Neuronal stem cell (in vitro differentiated cells): ENCODE data around the gene CCL7.

Experiments used
- DNase-seq: peaks from one replicate; pipeline ENCODE4 v3.0.0-alpha.2; 2013; ENCODE audit warnings: low spot score
- H2AFZ ChIP-seq: one replicate; pipeline ENCODE4 v1.6.1; 2013; ENCODE audit warnings: mild to moderate bottlenecking, low read length, inconsistent platforms
- H2AK5ac ChIP-seq: 2 replicates; pipeline ENCODE4 v1.6.1; 2013; ENCODE audit warnings: low read depth, mild to moderate bottlenecking, inconsistent platforms, low read length, moderate library complexity, mixed read lengths
- H2BK120ac ChIP-seq: 2 replicates; pipeline ENCODE4 v1.6.1; 2013; ENCODE audit warnings: low read depth, mild to moderate bottlenecking, inconsistent platforms, low read length, moderate library complexity, mixed read lengths
- H2BK12ac ChIP-seq: one replicate; pipeline ENCODE4 v1.6.1; 2013; ENCODE audit warnings: low read length, inconsistent platforms
- H2BK15ac ChIP-seq: 2 replicates; pipeline ENCODE4 v1.6.1; 2013; ENCODE audit warnings: mild to moderate bottlenecking, low read length, inconsistent platforms, mixed read lengths
- H2BK5ac ChIP-seq: one replicate; pipeline ENCODE4 v1.6.1; 2013; ENCODE audit warnings: inconsistent platforms, mild to moderate bottlenecking, low read length, moderate library complexity
- H3K14ac ChIP-seq: one replicate; pipeline ENCODE4 v1.6.1; 2013; ENCODE audit warnings: low read length, inconsistent platforms
- H3K18ac ChIP-seq: 2 replicates; pipeline ENCODE4 v1.6.1; 2013; ENCODE audit warnings: low read length, inconsistent platforms
- H3K23ac ChIP-seq: 2 replicates; pipeline ENCODE4 v1.6.1; 2013; ENCODE audit warnings: low read depth, mild to moderate bottlenecking, mixed read lengths, low read length, inconsistent platforms; ENCODE audit not compliant: poor library complexity
- H3K27ac ChIP-seq: replicated peaks from 3 replicates; pipeline ENCODE4 v1.5.1; 2013; ENCODE audit warnings: low read length, inconsistent platforms
- H3K27me3 ChIP-seq, 3 experiments: 2 replicates each; pipeline ENCODE4 v1.6.1; 2013; ENCODE audit warnings: low read length in 3 of 3, mild to moderate bottlenecking in 2 of 3, inconsistent platforms in 1 of 3, low read depth in 1 of 3, mixed read lengths in 1 of 3, moderate library complexity in 1 of 3; ENCODE audit not compliant: control insufficient read depth in 3 of 3, insufficient read depth in 3 of 3
- H3K36me3 ChIP-seq, 2 donors: replicated peaks in 1 of 2; 2 replicates each; pipeline ENCODE4 v1.6.1; 2013; ENCODE audit warnings: low read length in 2 of 2; ENCODE audit not compliant: control insufficient read depth in 2 of 2, insufficient read depth in 2 of 2
- H3K4ac ChIP-seq: 2 replicates; pipeline ENCODE4 v1.6.1; 2013; ENCODE audit warnings: inconsistent platforms, mild to moderate bottlenecking, low read length, moderate library complexity
- H3K4me1 ChIP-seq, 2 donors: 1 replicate in 1 of 2; 2 replicates in 1 of 2; pipeline ENCODE4 v1.6.1; 2013; ENCODE audit warnings: low read length in 2 of 2, low read depth in 1 of 2; ENCODE audit not compliant: control insufficient read depth in 2 of 2, insufficient read depth in 1 of 2
- H3K4me2 ChIP-seq: one replicate; pipeline ENCODE4 v1.6.1; 2013; ENCODE audit warnings: mild to moderate bottlenecking, low read length, inconsistent platforms; ENCODE audit not compliant: insufficient read depth, poor library complexity, severe bottlenecking
- H3K4me3 ChIP-seq, 2 donors: 2 replicates each; pipeline ENCODE4 v1.5.1; 2013; ENCODE audit warnings: low read length in 2 of 2, mild to moderate bottlenecking in 2 of 2, inconsistent platforms in 1 of 2, moderate library complexity in 1 of 2
- H3K79me1 ChIP-seq: one replicate; pipeline ENCODE4 v1.6.1; 2013; ENCODE audit warnings: low read depth, mild to moderate bottlenecking, inconsistent platforms, low read length, moderate library complexity
- H3K9ac ChIP-seq: one replicate; pipeline ENCODE4 v1.6.1; 2013; ENCODE audit warnings: mild to moderate bottlenecking, low read depth, low read length, inconsistent platforms; ENCODE audit not compliant: poor library complexity
- H3K9me3 ChIP-seq, 2 donors: replicated peaks in 1 of 2; 2 replicates each; pipeline versions ENCODE3 to v1.6.1; 2013; ENCODE audit warnings: low read length in 2 of 2, mild to moderate bottlenecking in 2 of 2, inconsistent platforms in 1 of 2, low read depth in 1 of 2, mixed read lengths in 1 of 2, moderate library complexity in 1 of 2; ENCODE audit not compliant: control insufficient read depth in 2 of 2, insufficient read depth in 1 of 2
- H4K8ac ChIP-seq: one replicate; pipeline ENCODE4 v1.6.1; 2013; ENCODE audit warnings: low read depth, mild to moderate bottlenecking, inconsistent platforms, low read length, moderate library complexity
- H4K91ac ChIP-seq: one replicate; pipeline ENCODE4 v1.6.1; 2013; ENCODE audit warnings: low read length, low read depth, mild to moderate bottlenecking, inconsistent platforms; ENCODE audit not compliant: poor library complexity
- WGBS, 2 donors: extraction: QIAGEN DNeasy Blood & Tissue Kit; methylation state at CpG; one replicate each; pipeline ENCODE4 v1.1.7; 2013; ENCODE audit warnings: missing lambda C conversion rate in 2 of 2, mixed read lengths in 1 of 2; ENCODE audit not compliant: insufficient read length in 2 of 2, insufficient replicate concordance in 1 of 2; ENCODE audit errors: extremely low coverage in 2 of 2; 5-methylcytosine and 5-hydroxymethylcytosine counted together

Gene CCL7

GRCh38 chr17:34246881-34247280 is 23.1 kb upstream of the CCL7 start:
- H3K9ac ChIP-seq: no peak overlapping the region
- no peaks in the 10 kb centered on the region for H3K79me1 ChIP-seq
- no peak overlapping the region for H2BK12ac ChIP-seq
- H2BK15ac ChIP-seq: no peak overlapping the region
- no peaks in the 10 kb centered on the region for H3K9me3 ChIP-seq
- H3K27ac ChIP-seq: no peak overlapping the region
- H3K23ac ChIP-seq: no peak overlapping the region
- H3K14ac ChIP-seq: no peak overlapping the region
- peaks cover 0 to 2% of the 10 kb centered on the region in 2 donors for H3K4me1 ChIP-seq
- no peak for DNase-seq
- no peak overlapping the region for H4K91ac ChIP-seq
- no peak overlapping the region for H4K8ac ChIP-seq
- no peak overlapping the region for H3K4me3 ChIP-seq
- H3K27me3 ChIP-seq: no peaks in the 10 kb centered on the region
- H2AFZ ChIP-seq: no peak overlapping the region
- H3K4ac ChIP-seq: no peak overlapping the region
- no peak overlapping the region for H2AK5ac ChIP-seq
- no peak overlapping the region for H3K4me2 ChIP-seq
- H2BK120ac ChIP-seq: no peak overlapping the region
- H3K18ac ChIP-seq: no peak overlapping the region
- H3K36me3 ChIP-seq: no peaks in the 10 kb centered on the region
- WGBS, 2 donors: no CpG with 5 or more reads among the region's 3 CpGs
- H2BK5ac ChIP-seq: no peak overlapping the region

GRCh38 chr17:34248511-34249024 is 21.5 kb upstream of the CCL7 start:
- H3K4me3 ChIP-seq: no peak overlapping the region
- H3K18ac ChIP-seq: no peak overlapping the region
- H3K27me3 ChIP-seq: no peaks in the 10 kb centered on the region
- H3K4ac ChIP-seq: no peak overlapping the region
- H4K91ac ChIP-seq: no peak overlapping the region
- no peak overlapping the region for H3K23ac ChIP-seq
- no peak overlapping the region for H2BK12ac ChIP-seq
- peaks cover 0 to 2% of the 10 kb centered on the region in 2 donors for H3K4me1 ChIP-seq
- no peak overlapping the region for H2AFZ ChIP-seq
- H3K79me1 ChIP-seq: no peaks in the 10 kb centered on the region
- no peak overlapping the region for H3K14ac ChIP-seq
- H2BK5ac ChIP-seq: no peak overlapping the region
- DNase-seq: no peak
- no peak overlapping the region for H2BK15ac ChIP-seq
- H3K9ac ChIP-seq: no peak overlapping the region
- WGBS, 2 donors: no CpG with 5 or more reads among the region's 6 CpGs
- H3K4me2 ChIP-seq: no peak overlapping the region
- H2AK5ac ChIP-seq: no peak overlapping the region
- H3K9me3 ChIP-seq: no peaks in the 10 kb centered on the region
- no peaks in the 10 kb centered on the region for H3K36me3 ChIP-seq
- H2BK120ac ChIP-seq: no peak overlapping the region
- no peak overlapping the region for H3K27ac ChIP-seq
- H4K8ac ChIP-seq: no peak overlapping the region

DNA sequence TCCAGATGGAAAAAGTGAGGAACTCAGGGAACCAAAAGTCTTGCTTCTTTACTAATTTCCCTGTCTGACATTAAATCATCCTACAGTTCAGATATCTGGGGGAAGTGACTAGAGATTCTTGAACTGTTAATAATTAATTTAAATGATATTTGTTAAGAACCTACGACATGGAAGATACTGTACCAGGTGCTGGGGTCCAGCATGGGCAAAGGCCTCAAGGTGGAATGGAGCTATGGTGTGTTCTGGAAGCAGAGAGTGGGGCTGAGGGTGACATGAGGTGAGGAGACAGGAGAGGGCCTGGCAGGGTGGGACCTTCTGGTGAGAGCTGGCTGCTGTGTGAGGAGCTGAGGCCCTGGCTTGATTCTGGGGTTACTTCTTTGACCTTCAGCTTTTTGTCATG is 21.0 kb upstream of the CCL7 start:
- Histone ChIP-seq H3K9ac (no peak overlapping the region), H3K79me1 (no peaks in the 10 kb centered on the region), H3K14ac (no peak overlapping the region), H3K36me3 (no peaks in the 10 kb centered on the region), H3K4ac (no peak overlapping the region), H2BK5ac (no peak overlapping the region), H3K23ac (no peak overlapping the region), H4K8ac (no peak overlapping the region), H3K27me3 (no peaks in the 10 kb centered on the region), H3K18ac (no peak overlapping the region), H2BK120ac (no peak overlapping the region), H3K9me3 (no peaks in the 10 kb centered on the region), H3K4me2 (no peak overlapping the region), H2AK5ac (no peak overlapping the region), H2BK15ac (no peak overlapping the region), H2BK12ac (no peak overlapping the region), H3K4me1 (peaks cover 0 to 2% of the 10 kb centered on the region in 2 donors), H3K27ac (no peak overlapping the region), H3K4me3 (no peak overlapping the region), H2AFZ (no peak overlapping the region), H4K91ac (no peak overlapping the region)
- WGBS, 2 donors: no CpG with 5 or more reads among the region's 1 CpG
- DNase-seq: no peak

GRCh38 chr17:34249478-34249877 is 20.5 kb upstream of the CCL7 start:
- no CpG with 5 or more reads among the region's 1 CpG for WGBS, 2 donors
- Histone ChIP-seq H4K91ac (no peak overlapping the region), H3K18ac (no peak overlapping the region), H3K14ac (no peak overlapping the region), H2BK120ac (no peak overlapping the region), H2BK15ac (no peak overlapping the region), H3K4me2 (no peak overlapping the region), H3K4me1 (peaks cover 0 to 3% of the 10 kb centered on the region in 2 donors), H2BK5ac (no peak overlapping the region), H2BK12ac (no peak overlapping the region), H4K8ac (no peak overlapping the region), H3K23ac (no peak overlapping the region), H3K36me3 (no peaks in the 10 kb centered on the region), H3K9me3 (no peaks in the 10 kb centered on the region), H3K4ac (no peak overlapping the region), H3K27me3 (no peaks in the 10 kb centered on the region), H3K79me1 (no peaks in the 10 kb centered on the region), H3K9ac (no peak overlapping the region), H2AFZ (no peak overlapping the region), H2AK5ac (no peak overlapping the region), H3K27ac (no peak overlapping the region), H3K4me3 (no peak overlapping the region)
- no peak for DNase-seq
